DMS153 (cell line): ENCODE measurements around the gene PDRG1.

ENCODE experiments used
- DNase-seq: peaks from one replicate; lab custom pipeline; 2025; lab: John Stamatoyannopoulos, UW

Gene PDRG1

DNA sequence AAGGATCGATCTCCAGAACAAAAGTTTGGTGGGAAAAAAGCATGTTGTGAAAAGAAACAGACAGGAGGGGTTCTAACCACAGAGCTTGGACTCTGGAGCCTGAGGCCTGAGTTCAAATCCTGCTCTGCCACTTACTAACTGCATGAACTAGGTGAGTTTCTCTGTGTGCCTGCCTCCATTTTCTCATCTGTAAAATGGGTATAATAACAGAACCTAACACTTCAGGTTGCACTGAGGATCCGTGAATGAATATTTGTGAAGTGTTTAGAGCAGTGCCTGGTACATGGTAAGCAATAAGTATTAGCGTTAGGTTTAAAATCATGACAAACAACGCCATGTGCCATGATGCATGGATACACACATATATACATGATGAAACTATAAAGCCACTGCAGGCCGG, 44.8 kb downstream of the PDRG1 start:
- DNase-seq: no peak

DNA sequence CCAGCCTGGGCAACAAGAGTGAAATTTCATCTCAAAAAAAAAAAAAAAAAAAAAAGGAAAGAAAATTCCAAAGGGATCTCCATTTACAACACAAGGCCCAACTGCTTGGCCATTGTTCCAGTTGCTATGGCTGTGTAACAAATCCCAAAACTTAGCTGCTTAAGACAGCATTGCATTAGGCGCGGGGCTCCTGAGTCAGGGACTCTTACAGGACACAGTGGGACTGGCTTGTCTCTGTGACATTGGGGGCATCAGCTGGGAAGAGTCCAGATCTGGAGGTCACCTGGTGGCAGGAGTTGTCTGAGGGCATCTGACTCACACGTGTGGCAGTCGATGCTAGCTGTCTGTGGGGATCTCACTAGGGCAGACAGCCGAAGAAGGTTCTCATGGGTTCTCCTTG, 45.8 kb downstream of the PDRG1 start:
- no peak for DNase-seq

GRCh38 chr20:31903627-31904386, 48.0 kb downstream of the PDRG1 start:
- no peak for DNase-seq

GRCh38 chr20:31901615-31902014, 50.2 kb downstream of the PDRG1 start:
- DNase-seq: peak; percentile 33

DNA sequence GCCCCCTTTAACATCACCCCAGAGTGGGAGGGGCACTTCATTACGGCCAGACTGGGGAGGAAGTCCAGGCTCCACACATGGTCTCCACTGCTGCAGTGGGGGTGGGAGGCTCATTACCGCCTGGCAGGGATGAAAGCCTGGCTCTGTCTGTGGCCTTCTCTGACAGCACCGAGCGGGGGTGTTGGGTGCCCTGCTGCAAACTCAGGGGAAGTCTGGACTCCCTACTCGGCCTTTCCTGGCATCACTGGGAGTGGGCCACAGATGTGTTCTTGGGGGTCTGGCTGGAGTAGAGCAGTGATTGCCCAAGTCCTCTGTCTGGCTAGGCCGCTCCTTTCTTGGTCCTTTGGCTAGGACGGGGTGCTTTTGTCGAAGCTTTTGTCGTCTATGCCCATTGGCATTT, 54.3 kb downstream of the PDRG1 start:
- DNase-seq: no peak

DNA sequence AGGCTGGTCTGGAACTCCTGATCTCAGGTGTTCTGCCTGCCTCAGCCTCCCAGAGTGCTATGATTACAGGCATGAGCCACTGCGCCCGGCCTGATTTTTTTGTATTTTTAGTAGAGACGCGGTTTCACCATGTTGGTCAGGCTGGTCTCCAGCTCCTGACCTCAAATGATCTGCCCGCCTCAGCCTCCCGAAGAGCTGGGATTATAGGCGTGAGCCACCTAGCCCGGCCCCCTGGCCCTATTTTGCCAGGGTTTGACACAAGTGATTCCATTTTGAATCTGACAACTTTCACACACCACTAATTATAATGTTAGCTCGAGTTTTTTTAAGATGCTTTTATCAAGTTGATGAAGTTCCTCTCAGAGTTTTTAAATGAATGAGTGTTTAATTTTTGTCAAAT, 55.8 kb downstream of the PDRG1 start:
- DNase-seq: no peak

DNA sequence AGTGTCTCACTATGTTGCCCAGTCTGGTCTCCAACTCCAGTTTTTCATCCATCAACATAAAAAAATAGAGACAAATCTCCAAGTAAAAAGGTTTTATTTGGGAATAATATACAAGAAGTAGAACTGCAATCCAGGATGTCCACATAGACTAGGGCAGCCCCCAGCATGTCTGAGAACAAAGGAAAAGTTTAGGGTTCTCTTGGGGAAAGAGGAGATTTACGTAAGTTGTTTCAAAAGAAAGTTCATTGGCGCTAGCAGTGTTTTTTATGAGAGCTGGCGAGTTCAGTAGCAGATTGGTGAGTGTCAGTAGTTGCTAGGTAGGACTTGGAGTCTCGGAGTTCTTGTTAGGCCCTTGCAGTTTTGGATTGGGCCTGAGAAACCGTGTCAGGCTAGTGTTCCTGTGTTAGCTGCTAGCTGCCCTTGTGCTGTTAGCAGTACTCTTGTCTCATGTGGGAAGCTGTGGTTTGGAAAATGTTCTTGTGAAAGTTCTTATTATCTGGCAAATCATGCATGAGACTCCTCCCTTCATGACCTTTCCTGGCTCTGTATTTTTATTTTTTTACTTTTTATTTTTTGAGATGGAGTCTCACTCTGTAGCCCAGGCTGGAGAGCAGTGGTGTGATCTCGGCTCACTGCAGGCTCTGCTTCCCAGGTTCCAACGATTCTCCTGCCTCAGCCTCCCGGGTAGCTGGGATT, 56.7 kb downstream of the PDRG1 start:
- no peak for DNase-seq
